Hindlimb muscle (tissue), 1 donor: ENCODE data around the gene CRNKL1. TPM values are rescaled to one million over a fixed set of nuclear protein-coding genes. Genes with fewer than 3 reads are reported as not detected.
A peak's percentile ranks its signal among the peaks of the same experiment; 100 is the strongest.
"Not testable (repeated sequence)": the region's sequence is repeated elsewhere in the genome, so short reads cannot be mapped to it uniquely, and the experiment has no call there.

Experiments used
- DNase-seq: peaks from one replicate; pipeline ENCODE4 v3.0.0-alpha.2; 2013
- polyA plus RNA-seq: library from polyadenylated mRNA; unstranded; fragments of 120-200 nt; gene quantifications from one replicate; pipeline ENCODE4 v1.2.1, GENCODE V29; 2013; ENCODE audit not compliant: insufficient read length

The CRNKL1 gene
- polyA plus RNA-seq, 1 donor = 24.2 TPM

DNA sequence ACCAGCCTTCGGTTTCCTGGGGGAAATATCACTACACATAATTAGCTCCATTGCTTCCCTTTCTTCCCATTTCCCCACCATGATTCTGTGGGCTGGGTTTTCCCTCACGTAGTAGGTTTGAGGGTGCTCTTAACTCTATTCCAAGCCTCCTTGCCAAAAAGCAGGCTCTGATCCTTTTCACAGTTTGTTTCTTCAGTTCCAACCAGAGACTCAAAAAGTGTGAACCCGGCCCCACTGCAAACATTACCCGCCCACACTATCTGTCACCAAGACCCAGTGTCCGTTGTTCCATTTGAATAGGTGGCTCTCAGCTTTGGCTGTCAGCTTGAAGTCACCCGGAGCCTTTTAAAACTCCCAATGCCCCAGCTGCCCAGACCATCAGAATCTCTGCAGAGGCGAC lies 46.9 kb downstream of the CRNKL1 start:
- DNase-seq = no peak

DNA sequence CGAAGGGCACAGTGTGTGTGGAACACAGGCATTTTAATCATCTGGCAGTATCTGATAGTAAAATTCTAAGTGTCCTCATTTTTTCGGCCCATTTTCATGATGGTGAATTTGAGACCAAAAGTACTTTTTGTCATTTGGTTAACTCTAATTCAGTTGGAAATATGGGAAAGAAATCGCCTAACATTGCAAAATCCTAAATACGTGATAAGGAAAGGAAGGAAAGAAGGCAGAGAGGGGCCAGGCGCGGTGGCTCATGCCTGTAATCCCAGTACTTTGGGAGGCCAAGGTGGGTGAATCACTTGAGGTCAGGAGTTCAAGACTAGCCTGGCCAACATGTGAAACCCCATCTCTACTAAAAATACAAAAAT lies 48.3 kb downstream of the CRNKL1 start:
- not testable (repeated sequence) for DNase-seq

DNA sequence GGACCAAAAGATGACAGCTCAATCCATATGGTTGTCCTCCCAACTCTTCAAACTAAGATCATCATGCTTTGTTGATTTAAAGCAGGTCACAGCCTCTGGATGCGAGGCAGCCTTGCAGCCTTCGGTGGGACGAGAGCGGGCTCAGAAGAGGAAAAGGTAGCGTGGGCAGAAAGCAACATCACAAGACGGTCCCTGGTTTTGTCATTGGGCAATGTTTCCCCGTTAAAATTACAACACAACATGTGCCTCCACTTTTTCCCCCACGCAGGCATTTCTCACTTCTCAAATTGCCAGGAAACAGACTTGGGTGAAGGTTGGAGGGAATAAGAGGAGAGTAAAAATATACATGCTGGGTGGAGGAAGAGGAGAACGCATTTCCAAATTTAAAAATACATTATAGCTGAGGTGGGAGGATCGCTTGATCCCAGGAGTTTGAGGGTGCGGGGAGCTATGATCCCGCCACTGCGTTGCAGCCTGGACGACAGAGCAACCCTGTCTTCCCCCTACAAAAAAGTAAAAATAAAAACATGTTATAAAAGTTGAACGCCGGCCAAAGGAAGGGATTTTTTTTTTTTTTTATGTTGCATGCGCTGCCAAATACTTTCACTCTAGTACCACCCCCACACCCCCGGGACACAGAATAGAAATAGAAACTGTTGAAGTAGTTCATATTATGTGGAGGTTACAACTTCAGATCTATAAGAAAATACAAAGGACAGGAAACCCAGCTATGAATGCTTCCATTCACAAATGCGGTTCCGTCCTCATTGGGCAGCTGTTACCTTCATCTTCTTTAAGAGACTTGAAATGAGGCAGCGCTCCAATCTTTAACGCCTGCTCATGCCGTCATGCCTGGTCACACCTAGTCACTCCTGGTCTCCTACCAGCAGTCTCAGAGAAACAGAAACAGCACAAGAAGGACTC lies 49.0 kb downstream of the CRNKL1 start:
- peak; percentile 72 for DNase-seq

DNA sequence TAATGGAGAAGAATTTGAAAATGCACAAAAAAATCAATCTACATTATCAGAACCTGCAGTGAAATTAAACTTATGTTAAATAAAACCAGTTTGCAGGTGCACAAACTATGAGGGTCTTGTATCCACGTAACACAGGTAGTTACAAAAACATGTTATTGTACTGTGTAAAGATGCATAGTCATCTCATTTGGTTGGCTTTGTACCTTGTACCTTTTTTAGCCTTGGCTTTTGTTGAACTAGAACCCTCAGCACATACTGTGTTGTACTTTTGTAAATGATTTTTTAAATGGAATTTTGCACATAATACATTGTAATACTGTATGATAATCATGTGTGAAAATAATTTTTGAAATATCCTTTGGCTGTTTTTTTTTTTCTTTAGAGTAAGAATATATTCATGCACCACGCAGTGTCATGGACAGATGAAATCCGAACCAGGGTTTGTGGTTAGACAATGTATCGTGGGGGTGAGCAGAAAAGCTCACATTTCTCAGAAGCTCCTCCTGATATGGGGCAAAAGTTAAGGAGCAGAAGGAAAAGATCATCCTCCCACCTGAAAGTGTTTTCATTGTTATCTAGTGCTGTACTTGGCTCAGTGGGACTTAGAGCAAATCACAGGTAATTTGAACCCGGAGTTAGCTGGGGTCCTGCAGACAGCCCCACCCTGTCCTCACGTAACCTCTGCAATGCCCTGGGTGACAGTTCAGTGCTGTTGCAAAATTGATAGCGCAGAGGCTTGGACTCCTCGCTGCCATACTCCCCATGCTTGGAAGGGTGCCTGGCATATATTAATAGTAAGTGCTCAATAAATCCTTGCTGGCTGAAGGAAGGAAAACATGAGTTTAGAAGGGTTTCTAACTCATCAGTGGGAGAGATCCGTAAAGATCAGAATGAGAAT lies 49.9 kb downstream of the CRNKL1 start:
- no peak for DNase-seq

DNA sequence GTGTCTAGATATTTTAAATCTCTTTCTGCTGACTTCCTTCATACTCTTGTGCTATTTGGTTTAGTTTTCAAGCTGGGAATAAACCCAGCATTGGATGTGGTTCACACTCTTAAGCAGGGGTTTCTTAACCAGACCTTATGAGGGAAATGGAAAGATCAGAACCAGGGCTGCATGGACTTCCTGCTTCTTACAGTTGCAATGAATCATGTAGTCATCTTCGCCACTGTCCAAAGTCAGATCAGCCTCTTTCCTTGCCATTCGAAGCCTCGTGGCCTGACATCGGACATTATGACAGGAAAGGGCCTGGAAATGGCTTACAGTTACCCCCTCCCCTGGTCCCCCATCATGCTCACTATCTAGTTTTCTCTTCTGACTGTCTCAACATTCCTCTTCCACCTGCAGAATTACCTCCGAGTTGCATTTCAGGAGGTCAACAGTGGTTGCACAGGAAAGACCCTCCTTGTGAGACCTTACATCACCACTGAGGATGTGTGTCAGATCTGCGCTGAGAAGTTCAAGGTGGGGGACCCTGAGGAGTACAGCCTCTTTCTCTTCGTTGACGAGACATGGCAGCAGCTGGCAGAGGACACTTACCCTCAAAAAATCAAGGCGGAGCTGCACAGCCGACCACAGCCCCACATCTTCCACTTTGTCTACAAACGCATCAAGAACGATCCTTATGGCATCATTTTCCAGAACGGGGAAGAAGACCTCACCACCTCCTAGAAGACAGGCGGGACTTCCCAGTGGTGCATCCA lies 51.9 kb downstream of the CRNKL1 start:
- no peak for DNase-seq

DNA sequence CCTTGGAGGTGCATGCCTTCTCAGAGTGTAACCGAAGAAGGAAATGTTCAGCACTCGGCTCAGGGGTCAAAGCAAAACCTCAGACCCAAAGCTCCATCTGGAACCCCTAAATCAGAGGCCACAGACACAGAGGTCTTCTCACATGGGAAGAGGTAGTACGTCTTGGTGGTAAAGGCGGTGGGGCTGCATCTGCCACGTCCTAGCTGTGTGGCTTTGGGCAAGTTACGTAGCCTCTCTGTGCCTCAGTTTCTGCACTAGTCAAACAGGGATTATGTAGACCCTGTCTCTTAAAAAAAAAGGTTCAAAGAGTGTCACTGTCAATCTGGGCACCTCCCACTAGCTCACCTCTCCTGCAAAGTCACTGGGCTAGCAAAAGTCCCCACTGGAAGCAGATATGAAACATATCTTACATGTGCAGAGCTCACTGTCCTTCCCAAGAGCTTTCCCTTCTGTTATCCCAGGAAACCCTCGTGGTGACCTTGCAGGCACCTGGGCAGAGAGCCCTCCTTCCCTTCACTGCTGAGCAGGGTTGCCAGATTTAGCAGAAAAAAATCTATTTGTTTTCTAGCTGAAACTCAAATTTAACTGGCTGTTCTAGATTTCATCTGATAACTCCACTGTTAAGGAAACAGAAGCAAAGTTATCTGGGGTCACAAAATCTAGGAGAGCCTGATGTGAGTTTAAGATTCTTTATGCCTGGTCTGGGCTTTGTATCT lies 53.1 kb downstream of the CRNKL1 start:
- DNase-seq = no peak

DNA sequence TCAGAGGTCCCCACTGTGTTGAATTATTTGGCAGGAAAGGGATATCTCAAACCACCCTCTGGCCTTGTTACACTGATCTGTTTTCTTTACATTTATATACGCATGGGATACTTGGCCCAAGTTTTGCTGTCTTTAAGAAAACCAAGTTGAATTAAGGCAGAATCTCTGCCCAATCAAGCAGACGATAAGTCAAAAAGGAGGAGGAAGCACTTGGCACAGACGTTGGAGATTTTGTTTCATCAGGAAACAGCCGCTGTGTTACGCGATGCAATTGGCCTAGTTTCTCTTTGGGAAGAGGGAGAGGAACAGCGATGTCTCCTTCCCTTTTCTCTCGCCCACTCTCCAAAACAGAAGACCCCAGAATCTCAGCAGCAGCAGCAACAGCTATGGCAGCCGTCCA lies 55.3 kb downstream of the CRNKL1 start:
- DNase-seq = no peak

DNA sequence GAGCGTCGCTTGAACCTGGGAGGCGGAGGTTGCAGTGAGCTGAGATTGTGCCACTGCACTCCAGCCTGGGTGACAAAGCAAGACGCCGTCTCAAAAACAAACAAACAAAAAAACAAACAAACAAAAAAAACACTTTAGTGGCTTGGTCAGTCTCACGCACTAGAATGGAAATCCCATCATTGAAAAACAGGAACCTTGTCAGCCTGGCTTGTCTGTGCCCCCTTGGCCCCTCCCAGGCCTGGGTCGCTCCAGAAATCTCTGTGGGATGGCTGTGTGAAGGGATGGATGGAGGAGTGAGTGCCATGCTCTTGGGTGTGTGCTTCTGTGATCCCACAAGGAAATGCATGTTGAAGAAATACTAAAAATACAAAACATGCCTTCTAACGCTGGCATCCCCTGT lies 56.0 kb downstream of the CRNKL1 start:
- no peak for DNase-seq

DNA sequence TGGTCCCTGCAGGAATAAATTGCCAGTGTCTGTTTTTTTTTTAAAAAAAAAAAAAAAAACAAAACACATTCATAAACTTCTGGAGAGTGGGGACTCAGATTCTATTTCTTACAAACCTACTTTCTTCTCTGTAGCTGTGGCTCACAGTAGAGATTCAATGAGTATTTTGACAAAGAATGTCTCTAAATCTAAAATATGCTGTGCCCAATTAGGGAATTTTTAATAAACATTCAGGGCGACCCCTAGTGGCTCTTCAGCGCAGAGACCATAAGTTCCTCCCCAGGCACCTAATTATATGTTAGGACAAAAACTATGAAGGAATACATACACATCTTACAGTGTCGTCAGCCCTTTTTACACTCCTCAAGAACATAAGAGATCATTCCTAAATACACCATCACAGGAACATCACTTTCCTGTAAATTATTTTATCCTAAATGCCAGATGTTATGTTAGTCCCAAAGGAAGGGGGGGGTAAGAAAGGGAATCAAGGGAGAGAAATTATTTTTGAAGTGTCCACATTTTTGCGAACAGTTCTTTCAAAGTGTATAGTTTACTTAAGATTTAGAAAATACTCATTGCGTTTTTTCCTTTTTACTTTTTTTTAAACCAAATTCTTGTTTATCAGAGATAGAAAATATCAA lies 56.9 kb downstream of the CRNKL1 start:
- no peak for DNase-seq

DNA sequence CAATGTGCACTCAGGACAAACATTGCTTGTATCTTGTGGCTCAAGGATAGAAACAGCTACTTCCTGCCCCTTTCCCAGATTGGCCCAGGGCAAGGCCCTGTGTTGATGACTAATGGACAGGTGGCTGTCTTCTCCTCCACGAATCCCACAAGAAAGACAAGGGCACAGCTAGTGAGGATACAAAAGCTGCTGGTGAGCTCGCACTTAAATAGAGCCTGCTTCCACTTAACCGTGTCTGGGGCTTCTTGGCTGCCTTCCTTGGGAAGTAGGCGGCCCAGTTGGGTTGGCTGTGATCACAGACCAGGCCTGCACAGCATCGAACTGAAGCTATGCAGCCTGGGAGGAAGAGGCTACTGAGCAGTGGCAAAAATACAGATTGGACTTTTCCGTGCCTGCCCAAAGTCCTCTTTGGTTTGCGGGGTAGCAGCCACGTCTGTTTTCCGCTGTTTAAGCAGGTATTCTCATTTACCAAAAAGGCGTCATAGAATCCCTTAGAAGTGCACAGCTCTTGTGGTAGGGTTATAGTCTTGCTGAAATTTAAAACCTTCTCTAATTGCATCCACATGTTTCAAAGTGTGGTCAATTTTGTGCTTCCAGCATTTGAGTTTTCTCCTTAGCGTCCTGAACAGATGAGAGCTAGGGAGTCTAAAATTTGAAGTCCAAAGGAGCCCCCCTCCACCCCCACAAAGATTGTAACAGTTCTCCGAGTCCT lies 58.2 kb downstream of the CRNKL1 start:
- DNase-seq = no peak

DNA sequence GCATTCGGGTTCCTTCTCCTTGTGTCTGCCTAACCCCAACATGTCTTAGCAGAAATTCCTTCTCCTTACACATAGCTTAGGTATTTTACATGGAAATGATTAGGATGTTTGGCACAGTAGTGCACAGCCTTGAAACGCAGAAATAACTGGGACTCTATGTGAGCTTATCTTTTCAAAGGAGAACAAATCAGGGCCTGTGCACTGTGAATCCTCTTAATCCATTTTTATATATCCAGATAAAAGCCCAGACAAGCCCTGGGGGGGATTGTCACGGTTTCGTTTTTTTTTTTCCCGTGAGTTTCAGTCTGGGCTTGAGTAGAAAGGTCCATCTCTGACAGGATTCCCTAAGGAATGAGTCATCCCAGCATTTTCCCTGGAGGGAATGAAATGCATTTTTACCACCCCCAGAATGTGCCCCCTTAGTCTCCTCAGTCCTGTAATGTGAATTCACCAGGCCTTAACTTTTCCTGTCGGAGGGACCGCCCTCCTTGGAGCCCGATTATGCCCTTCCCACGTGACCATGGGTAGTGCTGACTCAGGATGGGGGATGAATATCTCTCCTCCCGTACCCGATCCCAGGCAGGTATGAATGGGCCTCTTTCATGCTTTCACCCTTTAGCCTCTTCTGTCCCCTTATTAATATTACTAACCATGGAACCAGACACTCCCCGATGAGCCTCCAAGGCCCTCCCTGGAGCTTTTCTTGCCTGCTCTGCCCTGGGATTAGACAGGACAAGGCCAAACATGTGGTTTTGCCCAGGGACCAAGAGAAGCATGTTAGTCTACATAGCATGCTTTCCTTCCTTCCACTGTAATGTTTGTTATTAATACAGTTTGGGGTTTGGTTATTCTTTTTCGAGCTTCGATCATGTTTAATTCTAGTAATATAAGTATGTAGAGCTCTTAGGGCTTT lies 59.0 kb downstream of the CRNKL1 start:
- no peak for DNase-seq

DNA sequence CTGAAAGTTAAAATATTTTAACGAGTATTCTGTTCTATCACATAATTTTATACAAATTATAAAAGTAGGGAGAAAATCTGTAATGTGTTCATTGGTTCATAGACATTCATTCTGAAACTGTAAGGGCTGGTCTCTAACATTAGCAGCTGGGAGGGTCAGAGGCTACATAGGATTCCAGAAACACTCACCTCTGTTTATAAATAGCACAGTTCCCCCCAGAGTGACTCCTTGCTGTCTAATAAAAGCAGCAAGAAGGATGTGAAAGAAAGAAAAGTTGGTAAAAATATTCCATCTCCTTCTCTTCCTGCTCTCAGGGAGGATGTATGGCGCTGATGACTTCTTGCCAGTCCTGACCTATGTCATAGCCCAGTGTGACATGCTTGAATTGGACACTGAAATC lies 60.4 kb downstream of the CRNKL1 start:
- no peak for DNase-seq

DNA sequence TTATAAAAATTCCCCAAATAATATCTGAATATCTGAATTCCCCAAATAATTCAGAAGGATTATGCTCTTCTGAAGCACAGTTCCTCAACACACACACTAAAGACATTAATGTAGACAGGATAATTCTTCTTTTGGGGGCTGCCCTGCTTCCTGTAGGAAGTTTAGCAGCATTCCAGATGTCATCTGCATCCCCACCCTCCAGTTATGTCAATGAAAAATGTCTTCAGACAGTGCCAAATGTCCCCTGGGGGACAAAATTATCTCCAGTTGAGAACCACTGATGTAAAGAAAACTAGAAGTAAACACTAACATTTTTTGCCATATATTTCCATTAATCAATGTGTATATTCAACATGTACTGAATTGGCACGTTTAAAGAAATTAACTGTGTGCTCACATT lies 61.0 kb downstream of the CRNKL1 start:
- no peak for DNase-seq

DNA sequence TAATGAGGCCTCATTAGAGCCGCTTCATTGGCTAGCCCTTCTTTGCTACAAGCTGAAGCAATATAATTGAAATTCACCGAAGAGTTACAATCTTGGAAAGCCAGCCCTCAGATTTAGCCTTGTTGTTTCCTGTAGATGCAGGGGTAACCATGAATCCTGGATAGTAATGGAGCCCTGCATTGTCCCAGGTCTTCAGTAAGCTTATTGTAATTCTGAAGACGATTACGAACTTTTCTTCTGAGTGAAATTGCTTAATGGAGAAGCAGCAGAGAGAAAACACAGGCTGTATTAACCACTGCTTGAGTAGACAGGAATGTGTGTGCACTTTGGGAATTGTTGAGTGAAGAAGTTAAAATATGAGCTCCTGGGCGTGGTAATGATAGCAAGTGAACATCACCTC lies 61.4 kb downstream of the CRNKL1 start:
- no peak for DNase-seq

DNA sequence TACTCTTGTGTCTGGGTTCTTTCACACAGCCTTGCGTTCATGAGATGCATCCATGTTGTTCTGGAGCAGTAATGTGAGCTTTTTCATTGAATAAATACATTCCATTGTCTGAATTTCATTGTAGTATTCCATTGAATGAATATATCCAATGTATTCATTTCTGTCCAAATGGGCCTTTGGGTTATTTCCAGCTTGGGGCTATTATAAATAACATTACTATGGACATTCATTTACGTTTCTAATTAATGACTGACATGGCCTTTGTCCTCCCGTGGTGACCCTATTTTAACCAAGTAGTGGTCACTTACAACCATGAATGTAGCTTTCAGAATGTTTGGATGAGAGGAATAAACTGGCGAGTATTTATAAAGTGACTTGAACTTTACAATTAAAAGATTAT lies 65.2 kb downstream of the CRNKL1 start:
- no peak for DNase-seq

DNA sequence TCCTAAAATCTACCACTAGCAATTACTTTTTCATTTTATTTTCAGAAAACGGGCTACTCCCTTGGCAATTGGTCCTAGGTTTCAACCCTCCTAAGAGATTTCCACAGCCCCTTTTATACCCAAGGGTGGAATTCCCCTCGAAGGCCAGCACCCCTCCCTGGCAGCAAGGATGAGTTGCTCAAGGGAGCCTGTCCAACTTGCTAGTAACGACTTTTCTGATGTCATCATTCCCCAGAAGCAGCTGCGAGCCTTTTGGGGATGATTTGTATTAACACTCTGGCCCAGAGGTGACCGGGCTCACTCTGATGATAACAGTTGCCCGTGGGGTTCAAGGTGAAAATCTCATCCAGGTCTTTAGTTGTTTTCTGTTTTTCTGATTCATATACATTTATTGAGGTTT lies 65.8 kb downstream of the CRNKL1 start:
- DNase-seq = no peak
